Central memory CD4-positive, alpha-beta T cell (primary cell): ENCODE results near the gene ABCC5.
A peak's percentile ranks its signal among the peaks of the same experiment; 100 is the strongest.
"Not testable (repeated sequence)": the region's sequence is repeated elsewhere in the genome, so short reads cannot be mapped to it uniquely, and the experiment has no call there.

Source experiments
- DNase-seq: peaks from one replicate; pipeline ENCODE4 v3.0.0; 2022

The ABCC5 gene

GRCh38 chr3:184015381-184016019 is 2.2 kb downstream of the ABCC5 start:
- no peak for DNase-seq

- no peak for DNase-seq
These were observed 5.5 kb downstream of the ABCC5 start for GRCh38 chr3:184011937-184012889.

GRCh38 chr3:184011230-184011876 is 6.3 kb downstream of the ABCC5 start:
- no peak for DNase-seq

- no peak for DNase-seq
These were observed 9.5 kb downstream of the ABCC5 start for GRCh38 chr3:184008161-184008560.

GRCh38 chr3:184007143-184007813 is 10.4 kb downstream of the ABCC5 start:
- DNase-seq, result not testable (repeated sequence)

- peak; percentile 5 for DNase-seq
These were observed 11.7 kb downstream of the ABCC5 start for GRCh38 chr3:184005941-184006507.

- DNase-seq, result no peak
These were observed 13.2 kb downstream of the ABCC5 start for GRCh38 chr3:184004476-184004875.

GRCh38 chr3:184003187-184003967 is 14.3 kb downstream of the ABCC5 start:
- DNase-seq, result no peak

GRCh38 chr3:184002469-184002868 is 15.2 kb downstream of the ABCC5 start:
- no peak for DNase-seq

GRCh38 chr3:184001761-184002160 is 15.9 kb downstream of the ABCC5 start:
- no peak for DNase-seq

- DNase-seq, result no peak
These were observed 26.3 kb downstream of the ABCC5 start for GRCh38 chr3:183991403-183991802.

GRCh38 chr3:183988216-183988790 is 29.4 kb downstream of the ABCC5 start:
- no peak for DNase-seq

GRCh38 chr3:183987000-183987600 is 30.6 kb downstream of the ABCC5 start:
- DNase-seq, result no peak

- no peak for DNase-seq
These were observed 32.6 kb downstream of the ABCC5 start for GRCh38 chr3:183984749-183985729.

GRCh38 chr3:183984127-183984740 is 33.5 kb downstream of the ABCC5 start:
- no peak for DNase-seq

- no peak for DNase-seq
These were observed 35.6 kb downstream of the ABCC5 start for GRCh38 chr3:183981990-183982644.

- DNase-seq, result no peak
These were observed 37.3 kb downstream of the ABCC5 start for GRCh38 chr3:183980403-183980802.

- DNase-seq, result no peak
These were observed 41.6 kb downstream of the ABCC5 start for GRCh38 chr3:183975981-183976662.
